Measurements from ENCODE around the gene CPNE1. TPM values are rescaled to one million over a fixed set of nuclear protein-coding genes. Genes with fewer than 3 reads are reported as not detected.
A peak's percentile ranks its signal among the peaks of the same experiment; 100 is the strongest.

Gene CPNE1
- total RNA-seq, 8 experiments from 2014 or later: 88.8 to 205 (median 124) TPM

GRCh38 chr20:35606127-35606526, 58.6 kb downstream of the CPNE1 start:
- H3K4me1 ChIP-seq (replicated peaks in 1 of 2): peaks cover 0 to 3% of the 10 kb centered on the region in 2 donors
- no peak for ATAC-seq (replicated peaks in 6 of 8)
- no peak overlapping the region for H3K4me3 ChIP-seq
- WGBS, 10 experiments: 50 to 89% methylated on average over 1 to 2 of the region's 4 CpGs; no CpG with 5 or more reads in 8 of the 10 experiments
- in situ Hi-C loops (cut with MboI; ENCODE audit: low pct_unique_long_range_greater_than_20kb in 2 of 9, low sequenced_read_pairs in 9 of 9, unreplicated experiment in 9 of 9): no loop called here
- no peak overlapping the region for H3K27ac ChIP-seq

GRCh38 chr20:35604449-35604747, 60.3 kb downstream of the CPNE1 start:
- Histone ChIP-seq H3K27ac (no peak overlapping the region), H3K4me1 (replicated peaks in 1 of 2) (peaks cover 0 to 3% of the 10 kb centered on the region in 2 donors), H3K4me3 (no peak overlapping the region)
- in situ Hi-C loops (cut with MboI; ENCODE audit: low pct_unique_long_range_greater_than_20kb in 2 of 9, low sequenced_read_pairs in 9 of 9, unreplicated experiment in 9 of 9): no loop called here
- ATAC-seq (replicated peaks in 6 of 8): no peak
- WGBS, 10 experiments: 14 to 80% (median 71%) methylated on average over 1 to 3 of the region's 4 CpGs; no CpG with 5 or more reads in 2 of the 10 experiments

GRCh38 chr20:35603695-35604448, 60.8 kb downstream of the CPNE1 start:
- H3K4me3 ChIP-seq: no peak overlapping the region
- no peak overlapping the region for H3K27ac ChIP-seq
- no peak for ATAC-seq (replicated peaks in 6 of 8)
- H3K4me1 ChIP-seq (replicated peaks in 1 of 2): peaks cover 0 to 3% of the 10 kb centered on the region in 2 donors
- in situ Hi-C loops (cut with MboI; ENCODE audit: low pct_unique_long_range_greater_than_20kb in 2 of 9, low sequenced_read_pairs in 9 of 9, unreplicated experiment in 9 of 9): no loop called here
- 73 to 95% (median 90%) methylated on average over 5 to 8 of the region's 11 CpGs; no CpG with 5 or more reads in 6 of the 10 experiments for WGBS, 10 experiments

GRCh38 chr20:35602851-35603495, 61.7 kb downstream of the CPNE1 start:
- Histone ChIP-seq H3K4me1 (replicated peaks in 1 of 2) (peaks cover 0 to 3% of the 10 kb centered on the region in 2 donors), H3K27ac (no peak overlapping the region), H3K4me3 (no peak overlapping the region)
- in situ Hi-C loops (cut with MboI; ENCODE audit: low pct_unique_long_range_greater_than_20kb in 2 of 9, low sequenced_read_pairs in 9 of 9, unreplicated experiment in 9 of 9): no loop called here
- WGBS, 10 experiments: 80 to 97% (median 92%) methylated on average over 2 to 10 of the region's 15 CpGs; no CpG with 5 or more reads in 2 of the 10 experiments
- no peak for ATAC-seq (replicated peaks in 6 of 8)

GRCh38 chr20:35601990-35602389, 62.7 kb downstream of the CPNE1 start:
- Histone ChIP-seq H3K27ac (no peak overlapping the region), H3K4me3 (peak overlapping the region; percentile 26 to 44 (median 31)), H3K4me1 (replicated peaks in 1 of 2) (peaks cover 0 to 3% of the 10 kb centered on the region in 2 donors)
- in situ Hi-C loops (cut with MboI; ENCODE audit: low pct_unique_long_range_greater_than_20kb in 2 of 9, low sequenced_read_pairs in 9 of 9, unreplicated experiment in 9 of 9): no loop called here
- no peak for ATAC-seq (replicated peaks in 6 of 8)
- WGBS, 10 experiments: 22% methylated on average over 8 of the region's 30 CpGs; no CpG with 5 or more reads in 9 of the 10 experiments

GRCh38 chr20:35600993-35601973, 63.4 kb downstream of the CPNE1 start:
- 0 to 6% (median 2%) methylated on average over 1 to 19 of the region's 103 CpGs; no CpG with 5 or more reads in 6 of the 10 experiments for whole genome bisulfite sequencing, 10 experiments
- Histone ChIP-seq H3K4me1 (replicated peaks in 1 of 2) (peaks cover 0 to 3% of the 10 kb centered on the region in 2 donors), H3K4me3 (peak overlapping the region; percentile 26 to 44 (median 31)), H3K27ac (no peak overlapping the region)
- ATAC-seq (replicated peaks in 6 of 8): peak; percentile 87 to 95 (median 91)
- in situ Hi-C loops (cut with MboI; ENCODE audit: low pct_unique_long_range_greater_than_20kb in 2 of 9, low sequenced_read_pairs in 9 of 9, unreplicated experiment in 9 of 9): no loop called here

GRCh38 chr20:35600176-35600992, 64.3 kb downstream of the CPNE1 start:
- 0 to 100% (median 90%) methylated on average over 1 to 3 of the region's 34 CpGs; no CpG with 5 or more reads in 3 of the 10 experiments for WGBS, 10 experiments
- H3K27ac ChIP-seq: no peak overlapping the region
- H3K4me1 ChIP-seq (replicated peaks in 1 of 2): peaks cover 0 to 3% of the 10 kb centered on the region in 2 donors
- H3K4me3 ChIP-seq: peak overlapping the region in 2 of 5 donors; percentile 31 to 44
- in situ Hi-C loops (cut with MboI; ENCODE audit: low pct_unique_long_range_greater_than_20kb in 2 of 9, low sequenced_read_pairs in 9 of 9, unreplicated experiment in 9 of 9): no loop called here
- ATAC-seq (replicated peaks in 6 of 8): peak in 1 of 8 experiments; percentile 0

- Histone ChIP-seq H3K27ac (no peak overlapping the region), H3K4me3 (no peak overlapping the region), H3K4me1 (replicated peaks in 1 of 2) (peaks cover 0 to 3% of the 10 kb centered on the region in 2 donors)
- in situ Hi-C loops (cut with MboI; ENCODE audit: low pct_unique_long_range_greater_than_20kb in 2 of 9, low sequenced_read_pairs in 9 of 9, unreplicated experiment in 9 of 9): no loop called here
- WGBS, 10 experiments: 40 to 100% (median 89%) methylated on average over 1 to 3 of the region's 9 CpGs; no CpG with 5 or more reads in 6 of the 10 experiments
- no peak for ATAC-seq (replicated peaks in 6 of 8)
These were observed 65.0 kb downstream of the CPNE1 start for GRCh38 chr20:35599776-35600120.

GRCh38 chr20:35598899-35599775, 65.6 kb downstream of the CPNE1 start:
- no peak for ATAC-seq (replicated peaks in 6 of 8)
- Histone ChIP-seq H3K27ac (no peak overlapping the region), H3K4me1 (replicated peaks in 1 of 2) (peaks cover 0 to 3% of the 10 kb centered on the region in 2 donors), H3K4me3 (no peak overlapping the region)
- 40 to 80% (median 61%) methylated on average over 1 to 2 of the region's 22 CpGs; no CpG with 5 or more reads in 7 of the 10 experiments for whole genome bisulfite sequencing, 10 experiments
- in situ Hi-C loops (cut with MboI; ENCODE audit: low pct_unique_long_range_greater_than_20kb in 2 of 9, low sequenced_read_pairs in 9 of 9, unreplicated experiment in 9 of 9): no loop called here

GRCh38 chr20:35598476-35598875, 66.2 kb downstream of the CPNE1 start:
- Histone ChIP-seq H3K4me1 (replicated peaks in 1 of 2) (peaks cover 0 to 3% of the 10 kb centered on the region in 2 donors), H3K27ac (no peak overlapping the region), H3K4me3 (no peak overlapping the region)
- WGBS, 10 experiments: 0 to 100% (median 75%) methylated on average over 1 to 7 of the region's 7 CpGs; no CpG with 5 or more reads in 1 of the 10 experiments
- no peak for ATAC-seq (replicated peaks in 6 of 8)
- in situ Hi-C loops (cut with MboI; ENCODE audit: low pct_unique_long_range_greater_than_20kb in 2 of 9, low sequenced_read_pairs in 9 of 9, unreplicated experiment in 9 of 9): no loop called here

GRCh38 chr20:35597186-35597585, 67.5 kb downstream of the CPNE1 start:
- ATAC-seq (replicated peaks in 6 of 8): no peak
- in situ Hi-C loops (cut with MboI; ENCODE audit: low pct_unique_long_range_greater_than_20kb in 2 of 9, low sequenced_read_pairs in 9 of 9, unreplicated experiment in 9 of 9): no loop called here
- H3K4me1 ChIP-seq (replicated peaks in 1 of 2): peaks cover 0 to 3% of the 10 kb centered on the region in 2 donors
- H3K4me3 ChIP-seq: no peak overlapping the region
- no peak overlapping the region for H3K27ac ChIP-seq
- WGBS, 10 experiments: 50 to 100% (median 90%) methylated on average over 1 to 2 of the region's 2 CpGs; no CpG with 5 or more reads in 6 of the 10 experiments
